GM18519 (cell line): Measurements from ENCODE around the gene DCLK1.
"Not testable (repeated sequence)": the region's sequence is repeated elsewhere in the genome, so short reads cannot be mapped to it uniquely, and the experiment has no call there.

Experiments
- ATAC-seq: cut with Tn5 transposase; IDR thresholded peaks from one replicate; pipeline ENCODE4 v1.9.1; 2021; ENCODE audit warnings: mild to moderate bottlenecking, moderate library complexity; ENCODE audit not compliant: unreplicated experiment, low FRiP score

The DCLK1 gene

GRCh38 chr13:36132376-36132775 is 1.2 kb upstream of the DCLK1 start:
- ATAC-seq, result no peak

GRCh38 chr13:36131931-36132297 is 732 bp upstream of the DCLK1 start:
- no peak for ATAC-seq

- ATAC-seq, result no peak
These were observed 495 bp downstream of the DCLK1 start for GRCh38 chr13:36130552-36131221.

- no peak for ATAC-seq
These were observed 1.0 kb downstream of the DCLK1 start for GRCh38 chr13:36130193-36130551.

GRCh38 chr13:36129539-36129938 is 1.6 kb downstream of the DCLK1 start:
- no peak for ATAC-seq

- no peak for ATAC-seq
These were observed 4.7 kb downstream of the DCLK1 start for GRCh38 chr13:36126491-36126890.

GRCh38 chr13:36125841-36126240 is 5.3 kb downstream of the DCLK1 start:
- ATAC-seq, result no peak

GRCh38 chr13:36124236-36124822 is 6.9 kb downstream of the DCLK1 start:
- no peak for ATAC-seq

GRCh38 chr13:36115306-36115705 is 15.9 kb downstream of the DCLK1 start:
- no peak for ATAC-seq

GRCh38 chr13:36114233-36114632 is 16.9 kb downstream of the DCLK1 start:
- no peak for ATAC-seq

GRCh38 chr13:36108954-36109353 is 22.2 kb downstream of the DCLK1 start:
- no peak for ATAC-seq

- no peak for ATAC-seq
These were observed 22.8 kb downstream of the DCLK1 start for GRCh38 chr13:36108342-36108741.

- ATAC-seq, result no peak
These were observed 23.7 kb downstream of the DCLK1 start for GRCh38 chr13:36107521-36107920.

- ATAC-seq, result no peak
These were observed 25.5 kb downstream of the DCLK1 start for GRCh38 chr13:36105726-36106125.

GRCh38 chr13:36102721-36103120 is 28.5 kb downstream of the DCLK1 start:
- ATAC-seq, result no peak

- ATAC-seq, result not testable (repeated sequence)
These were observed 29.3 kb downstream of the DCLK1 start for GRCh38 chr13:36101907-36102306.

- ATAC-seq, result no peak
These were observed 30.0 kb downstream of the DCLK1 start for GRCh38 chr13:36101157-36101556.

GRCh38 chr13:36098080-36098479 is 33.1 kb downstream of the DCLK1 start:
- no peak for ATAC-seq

- ATAC-seq, result no peak
These were observed 34.4 kb downstream of the DCLK1 start for GRCh38 chr13:36096461-36097416.

GRCh38 chr13:36094478-36094877 is 36.7 kb downstream of the DCLK1 start:
- no peak for ATAC-seq

GRCh38 chr13:36090592-36090991 is 40.6 kb downstream of the DCLK1 start:
- ATAC-seq, result no peak
